Activated CD8-positive, alpha-beta T cell treated with anti-CD3 and anti-CD28 coated beads for 36 hours (primary cell): ENCODE data around the gene MRPL4. TPM values are rescaled to one million over a fixed set of nuclear protein-coding genes. Genes with fewer than 3 reads are reported as not detected.

Experiments
- ATAC-seq: fragments of 200-7000 bp; cut with Tn5 transposase; one replicate; pipeline ENCODE4 v1.10.0; 2021; ENCODE audit warnings: mild to moderate bottlenecking, moderate library complexity
- CTCF ChIA-PET: fragments of 350-600 bp; sonication (Branson Sonifier 250); formaldehyde crosslinking; loops from one replicate; lab custom pipeline; 2021; ENCODE audit warnings: antibody characterized with exemption; lab: Charles Lee
- POLR2A ChIA-PET: fragments of 350-600 bp; sonication (Branson Sonifier 250); formaldehyde crosslinking; loops from one replicate; lab custom pipeline; 2021; ENCODE audit warnings: antibody characterized with exemption; lab: Charles Lee
- DNase-seq: peaks from one replicate; pipeline ENCODE4 v3.0.0-alpha.2; 2020
- H3K27ac Mint-ChIP-seq: one replicate; pipeline ENCODE4 v1.8.0; 2021; ENCODE audit warnings: mild to moderate bottlenecking, mixed read lengths
- H3K27me3 Mint-ChIP-seq: one replicate; pipeline ENCODE4 v1.8.0; 2021; ENCODE audit warnings: mixed read lengths
- H3K36me3 Mint-ChIP-seq: one replicate; pipeline ENCODE4 v1.8.0; 2021; ENCODE audit warnings: low read depth, mixed read lengths
- H3K4me1 Mint-ChIP-seq: one replicate; pipeline ENCODE4 v1.8.0; 2021; ENCODE audit warnings: low read depth, mixed read lengths
- H3K4me3 Mint-ChIP-seq: one replicate; pipeline ENCODE4 v1.8.0; 2021; ENCODE audit warnings: mild to moderate bottlenecking, moderate library complexity, mixed read lengths
- H3K9me3 Mint-ChIP-seq: one replicate; pipeline ENCODE4 v1.8.0; 2021; ENCODE audit warnings: mixed read lengths
- CTCF ChIP-seq: fragments of 200-600 bp; IDR thresholded peaks from one replicate; pipeline ENCODE4 v1.8.0; 2022; ENCODE audit warnings: antibody characterized with exemption, mild to moderate bottlenecking
- intact Hi-C: fragments of 100-400 bp; cut with micrococcal nuclease; formaldehyde crosslinking; loops from one replicate; pipeline ENCODE4 v1.10.0; 2022
- total RNA-seq, 2 experiments: library from RNA; stranded (reverse); gene quantifications; one replicate each; pipeline ENCODE4 v1.2.3, GENCODE V29; 2021

MRPL4 gene
- total RNA-seq, 2 experiments from 2014 or later, result 151 to 153 TPM

- ATAC-seq (no peak), DNase-seq (no peak)
- TF ChIP-seq CTCF, result no peak
- peaks cover 19% of the 10 kb centered on the region for H3K36me3 Mint-ChIP-seq
- no peak overlapping the region for H3K4me3 Mint-ChIP-seq
- intact Hi-C loops, result no loop called here
- H3K27ac Mint-ChIP-seq, result no peak overlapping the region
- peaks cover 30% of the 10 kb centered on the region for H3K4me1 Mint-ChIP-seq
- ChIA-PET POLR2A (interaction anchor here (2.6 kb wide), 1 partner anchor 126 kb away, joined by 7 read pairs; no protein-coding TSS in a partner anchor), CTCF (interaction anchor here (8.6 kb wide), 1 partner anchor 123 kb away, joined by 168 read pairs; no protein-coding TSS in a partner anchor)
- H3K27me3 Mint-ChIP-seq, result no peaks in the 10 kb centered on the region
- H3K9me3 Mint-ChIP-seq, result no peaks in the 10 kb centered on the region
Observed at GRCh38 chr19:10262771-10263170, 10.8 kb downstream of the MRPL4 start.

- POLR2A ChIA-PET, result interaction anchor here (1.5 to 1.6 kb wide), 2 partner anchors 114 to 121 kb away, joined by 3 read pairs; partner anchors contain the start of gene TYK2
- H3K27me3 Mint-ChIP-seq, result no peaks in the 10 kb centered on the region
- CTCF ChIA-PET, result interaction anchor here (5.8 to 8.8 kb wide), 2 partner anchors 7 to 120 kb away, joined by 75 to 286 read pairs; partner anchors contain the start of gene TYK2
Observed at GRCh38 chr19:10266706-10267105, 14.7 kb downstream of the MRPL4 start.

GRCh38 chr19:10268071-10268470, 16.1 kb downstream of the MRPL4 start:
- intact Hi-C loops, result no loop called here
- POLR2A ChIA-PET, result interaction anchor here (1.1 to 1.5 kb wide), 2 partner anchors 9 to 112 kb away, joined by 3 to 5 read pairs; partner anchors contain the start of gene TYK2

More at GRCh38 chr19:10266706-10267105, 14.7 kb downstream of the MRPL4 start:
- intact Hi-C loops, result no loop called here
- DNase-seq (no peak), ATAC-seq (no peak)
- peaks cover 3% of the 10 kb centered on the region for H3K36me3 Mint-ChIP-seq
- no peak for TF ChIP-seq CTCF
- H3K27ac Mint-ChIP-seq, result no peak overlapping the region
- no peaks in the 10 kb centered on the region for H3K9me3 Mint-ChIP-seq
- H3K4me1 Mint-ChIP-seq, result peaks cover 8% of the 10 kb centered on the region
- no peak overlapping the region for H3K4me3 Mint-ChIP-seq

GRCh38 chr19:10269333-10270179, 17.5 kb downstream of the MRPL4 start:
- ChIA-PET CTCF (interaction anchor here (0.6 to 8.8 kb wide), 21 partner anchors 9 to 338 kb away, joined by 3 to 286 read pairs (median 5); partner anchors contain the start of genes FDX2, ICAM4, ICAM5 and KRI1), POLR2A (interaction anchor here (0.6 to 8.0 kb wide), 18 partner anchors 10 to 296 kb away, joined by 3 to 107 read pairs (median 8); partner anchors contain the start of genes CDC37, DNMT1, ICAM4 and ICAM5)
- intact Hi-C loops, result loop anchor here (1.0 kb wide), 1 partner anchor 120 kb away; no protein-coding TSS in a partner anchor
- no peaks in the 10 kb centered on the region for H3K27me3 Mint-ChIP-seq
- H3K36me3 Mint-ChIP-seq, result peaks cover 22% of the 10 kb centered on the region
- peak overlapping the region; percentile 89 for H3K27ac Mint-ChIP-seq
- no peaks in the 10 kb centered on the region for H3K9me3 Mint-ChIP-seq
- H3K4me3 Mint-ChIP-seq, result peak overlapping the region; percentile 85
- H3K4me1 Mint-ChIP-seq, result peaks cover 20% of the 10 kb centered on the region
- peak; percentile 97 for TF ChIP-seq CTCF
- peak; percentile 95 for DNase-seq
- peak; percentile 72 for ATAC-seq

More at GRCh38 chr19:10268071-10268470, 16.1 kb downstream of the MRPL4 start:
- H3K4me1 Mint-ChIP-seq, result peaks cover 16% of the 10 kb centered on the region
- ATAC-seq, result no peak
- no peaks in the 10 kb centered on the region for H3K9me3 Mint-ChIP-seq
- CTCF ChIA-PET, result interaction anchor here (0.7 to 8.8 kb wide), 7 partner anchors 8 to 118 kb away, joined by 3 to 286 read pairs (median 4); partner anchors contain the start of genes ICAM5, RAVER1 and TYK2
- peaks cover 15% of the 10 kb centered on the region for H3K36me3 Mint-ChIP-seq
- H3K27me3 Mint-ChIP-seq, result no peaks in the 10 kb centered on the region
- no peak overlapping the region for H3K27ac Mint-ChIP-seq
- DNase-seq, result no peak
- TF ChIP-seq CTCF, result no peak
- H3K4me3 Mint-ChIP-seq, result no peak overlapping the region
